Vagina (tissue), 2 donors: ENCODE data around the gene KYNU. TPM values are rescaled to one million over a fixed set of nuclear protein-coding genes. Genes with fewer than 3 reads are reported as not detected.

Experiments
- DNase-seq, 2 donors: peaks; one replicate each; pipeline ENCODE4 v3.0.0-alpha.2; 2017; ENCODE audit errors: extremely low spot score in 2 of 2
- H3K27ac ChIP-seq: fragments of 200-600 bp; sonication (generic); one replicate; pipeline ENCODE4 v1.5.1; 2019
- H3K27me3 ChIP-seq: fragments of 200-600 bp; sonication (generic); one replicate; pipeline ENCODE4 v1.5.1; 2019
- H3K36me3 ChIP-seq, 2 donors: fragments of 200-600 bp; sonication (generic); one replicate each; pipeline ENCODE4 v1.5.1; 2017 to 2019
- H3K4me1 ChIP-seq: fragments of 200-600 bp; sonication (generic); one replicate; pipeline ENCODE4 v1.5.1; 2019
- H3K4me3 ChIP-seq, 2 donors: fragments of 200-600 bp; sonication (generic); 1 replicate in 1 of 2; 2 replicates in 1 of 2; pipeline ENCODE4 v1.5.1; 2016 to 2019
- H3K9me3 ChIP-seq: fragments of 200-600 bp; sonication (generic); one replicate; pipeline ENCODE4 v1.5.1; 2019
- POLR2A ChIP-seq, 2 donors: fragments of 450-650 bp; IDR thresholded peaks; one replicate each; pipeline ENCODE4 v1.6.1; 2017; ENCODE audit warnings: antibody characterized with exemption in 2 of 2, mild to moderate bottlenecking in 2 of 2, moderate library complexity in 2 of 2
- POLR2AphosphoS5 ChIP-seq, 2 donors: sonication (generic); formaldehyde crosslinking; IDR thresholded peaks; one replicate each; pipeline ENCODE4 v1.9.0; 2017; ENCODE audit warnings: antibody characterized with exemption in 2 of 2, mild to moderate bottlenecking in 2 of 2, low read depth in 1 of 2; ENCODE audit not compliant: insufficient read depth in 1 of 2
- intact Hi-C: fragments of 100-400 bp; cut with DNase I; formaldehyde crosslinking; loops from one replicate; pipeline ENCODE4 v1.15.1; 2023
- total RNA-seq: library from RNA; depleted of rRNA; stranded (reverse); fragments of >200 nt; gene quantifications from one replicate; pipeline ENCODE4 v1.2.3, GENCODE V29; 2016
- TF ChIP-seq, protein P1 (sequence below), 3 experiments: fragments of 450-650 bp in 2 of 3; fragments of 200-600 bp in 1 of 3; sonication (generic) in 1 of 3; IDR thresholded peaks; one replicate each; pipeline ENCODE4 v1.5.1; 2017 to 2019; ENCODE audit warnings: antibody characterized with exemption in 3 of 3, mild to moderate bottlenecking in 2 of 3, moderate library complexity in 2 of 3

KYNU gene
- total RNA-seq, 1 donor from 2014 or later = 3.7 TPM

- intact Hi-C loops = no loop called here
- Histone ChIP-seq H3K4me3 (no peak overlapping the region), H3K9me3 (no peaks in the 10 kb centered on the region), H3K36me3 (no peaks in the 10 kb centered on the region), H3K4me1 (no peaks in the 10 kb centered on the region), H3K27ac (no peak overlapping the region), H3K27me3 (no peaks in the 10 kb centered on the region)
- no peak for TF ChIP-seq POLR2A (IDR thresholded peaks at IDR 0.05)
- no peak for TF ChIP-seq POLR2AphosphoS5 (IDR thresholded peaks at IDR 0.05; ENCODE audit: insufficient read depth in 1 of 2, low read depth in 1 of 2)
- TF ChIP-seq, protein P1, sequence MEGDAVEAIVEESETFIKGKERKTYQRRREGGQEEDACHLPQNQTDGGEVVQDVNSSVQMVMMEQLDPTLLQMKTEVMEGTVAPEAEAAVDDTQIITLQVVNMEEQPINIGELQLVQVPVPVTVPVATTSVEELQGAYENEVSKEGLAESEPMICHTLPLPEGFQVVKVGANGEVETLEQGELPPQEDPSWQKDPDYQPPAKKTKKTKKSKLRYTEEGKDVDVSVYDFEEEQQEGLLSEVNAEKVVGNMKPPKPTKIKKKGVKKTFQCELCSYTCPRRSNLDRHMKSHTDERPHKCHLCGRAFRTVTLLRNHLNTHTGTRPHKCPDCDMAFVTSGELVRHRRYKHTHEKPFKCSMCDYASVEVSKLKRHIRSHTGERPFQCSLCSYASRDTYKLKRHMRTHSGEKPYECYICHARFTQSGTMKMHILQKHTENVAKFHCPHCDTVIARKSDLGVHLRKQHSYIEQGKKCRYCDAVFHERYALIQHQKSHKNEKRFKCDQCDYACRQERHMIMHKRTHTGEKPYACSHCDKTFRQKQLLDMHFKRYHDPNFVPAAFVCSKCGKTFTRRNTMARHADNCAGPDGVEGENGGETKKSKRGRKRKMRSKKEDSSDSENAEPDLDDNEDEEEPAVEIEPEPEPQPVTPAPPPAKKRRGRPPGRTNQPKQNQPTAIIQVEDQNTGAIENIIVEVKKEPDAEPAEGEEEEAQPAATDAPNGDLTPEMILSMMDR (IDR thresholded peaks at IDR 0.05) = no peak
- DNase-seq = no peak
These were observed 113.8 kb downstream of the KYNU start for GRCh38 chr2:142991295-142991694.

DNA sequence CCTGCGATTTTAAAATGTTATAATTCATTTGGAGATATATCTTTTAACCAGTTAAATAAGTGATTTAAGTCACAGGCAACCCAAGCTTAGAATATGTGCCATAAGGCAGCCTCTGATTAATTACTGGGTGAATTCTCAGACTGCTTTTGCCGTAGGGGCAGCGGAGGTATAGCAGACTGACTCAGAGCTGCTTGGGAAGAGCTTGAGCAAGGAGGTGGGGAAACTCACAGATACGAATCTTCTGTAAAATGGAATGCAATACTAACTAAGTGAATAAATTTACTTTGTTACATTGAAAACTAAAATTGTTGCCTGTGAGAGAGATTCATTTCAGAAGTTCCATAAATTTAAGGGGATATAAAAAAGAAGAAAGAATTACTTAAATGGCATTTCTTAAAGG lies 115.4 kb downstream of the KYNU start:
- H3K9me3 ChIP-seq = no peaks in the 10 kb centered on the region
- H3K27ac ChIP-seq = no peak overlapping the region
- no peaks in the 10 kb centered on the region for H3K36me3 ChIP-seq
- intact Hi-C loops = no loop called here
- H3K4me1 ChIP-seq = no peaks in the 10 kb centered on the region
- DNase-seq = no peak
- no peaks in the 10 kb centered on the region for H3K27me3 ChIP-seq
- TF ChIP-seq POLR2A (IDR thresholded peaks at IDR 0.05) (no peak), POLR2AphosphoS5 (IDR thresholded peaks at IDR 0.05; ENCODE audit: insufficient read depth in 1 of 2, low read depth in 1 of 2) (no peak)
- TF ChIP-seq, protein P1 (IDR thresholded peaks at IDR 0.05) = no peak
- H3K4me3 ChIP-seq = no peak overlapping the region

GRCh38 chr2:142993771-142994170 lies 116.3 kb downstream of the KYNU start:
- intact Hi-C loops = no loop called here
- TF ChIP-seq POLR2AphosphoS5 (IDR thresholded peaks at IDR 0.05; ENCODE audit: insufficient read depth in 1 of 2, low read depth in 1 of 2) (no peak), POLR2A (IDR thresholded peaks at IDR 0.05) (no peak)
- no peak for DNase-seq
- Histone ChIP-seq H3K4me3 (no peak overlapping the region), H3K9me3 (no peaks in the 10 kb centered on the region), H3K4me1 (no peaks in the 10 kb centered on the region), H3K27ac (no peak overlapping the region), H3K36me3 (no peaks in the 10 kb centered on the region), H3K27me3 (no peaks in the 10 kb centered on the region)

- TF ChIP-seq POLR2AphosphoS5 (IDR thresholded peaks at IDR 0.05; ENCODE audit: insufficient read depth in 1 of 2, low read depth in 1 of 2) = no peak
- Histone ChIP-seq H3K4me1 (no peaks in the 10 kb centered on the region), H3K36me3 (no peaks in the 10 kb centered on the region)
These were observed 117.2 kb downstream of the KYNU start for GRCh38 chr2:142994665-142995064.

DNA sequence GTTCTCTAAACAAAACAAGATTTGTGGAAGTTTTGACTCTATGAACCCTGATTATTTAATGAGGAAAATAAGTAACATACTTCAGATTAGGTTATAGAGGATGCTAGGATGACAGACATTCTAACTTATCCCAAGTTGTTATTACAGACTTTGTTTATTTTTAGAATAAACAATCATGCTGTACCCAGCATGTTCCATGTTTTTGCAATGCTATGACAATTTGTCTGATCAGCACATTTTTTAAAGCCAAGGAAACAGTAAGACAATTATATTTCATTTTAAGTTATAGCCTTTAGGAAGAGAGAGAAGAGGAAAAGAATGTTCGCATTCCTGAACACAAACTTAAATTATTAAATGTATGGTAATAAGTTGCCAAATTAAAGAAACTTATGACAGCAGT lies 119.8 kb downstream of the KYNU start:
- Histone ChIP-seq H3K4me1 (no peaks in the 10 kb centered on the region), H3K36me3 (no peaks in the 10 kb centered on the region), H3K27me3 (no peaks in the 10 kb centered on the region), H3K27ac (no peak overlapping the region), H3K9me3 (no peaks in the 10 kb centered on the region), H3K4me3 (no peak overlapping the region)
- TF ChIP-seq, protein P1 (IDR thresholded peaks at IDR 0.05) = no peak
- TF ChIP-seq POLR2A (IDR thresholded peaks at IDR 0.05) = no peak
- TF ChIP-seq POLR2AphosphoS5 (IDR thresholded peaks at IDR 0.05; ENCODE audit: insufficient read depth in 1 of 2, low read depth in 1 of 2) = no peak
- intact Hi-C loops = no loop called here
- no peak for DNase-seq

More at GRCh38 chr2:142994665-142995064, 117.2 kb downstream of the KYNU start:
- H3K4me3 ChIP-seq = no peak overlapping the region
- no peaks in the 10 kb centered on the region for H3K9me3 ChIP-seq
- no peak overlapping the region for H3K27ac ChIP-seq
- DNase-seq = no peak
- H3K27me3 ChIP-seq = no peaks in the 10 kb centered on the region
- intact Hi-C loops = no loop called here

GRCh38 chr2:143000599-143000998 lies 123.1 kb downstream of the KYNU start:
- no peaks in the 10 kb centered on the region for H3K4me1 ChIP-seq
- no peak for DNase-seq
- H3K27me3 ChIP-seq = no peaks in the 10 kb centered on the region
- no peaks in the 10 kb centered on the region for H3K9me3 ChIP-seq
- no peak overlapping the region for H3K27ac ChIP-seq
- intact Hi-C loops = no loop called here
- H3K36me3 ChIP-seq = no peaks in the 10 kb centered on the region
- no peak overlapping the region for H3K4me3 ChIP-seq
- TF ChIP-seq POLR2A (IDR thresholded peaks at IDR 0.05) = no peak
- no peak for TF ChIP-seq POLR2AphosphoS5 (IDR thresholded peaks at IDR 0.05; ENCODE audit: insufficient read depth in 1 of 2, low read depth in 1 of 2)
- TF ChIP-seq, protein P1 (IDR thresholded peaks at IDR 0.05) = no peak
